KMS-11 (cell line): ENCODE data around the gene EPHA6.

Experiments used
- H2AFZ ChIP-seq: fragments of 200-600 bp; sonication (generic); 2 replicates; pipeline ENCODE4 v1.6.1; 2016; ENCODE audit warnings: antibody characterized with exemption, mixed run types, low read depth
- H3K27ac ChIP-seq: fragments of 200-600 bp; sonication (generic); 2 replicates; pipeline ENCODE4 v1.6.1; 2016; ENCODE audit warnings: mild to moderate bottlenecking, mixed run types
- H3K27me3 ChIP-seq: fragments of 200-600 bp; sonication (generic); 2 replicates; pipeline ENCODE4 v1.6.1; 2017; ENCODE audit warnings: mild to moderate bottlenecking, low read depth, mixed run types, moderate library complexity; ENCODE audit not compliant: insufficient read depth
- H3K36me3 ChIP-seq: fragments of 200-600 bp; sonication (generic); 2 replicates; pipeline ENCODE4 v1.6.1; 2017; ENCODE audit warnings: mild to moderate bottlenecking, mixed run types; ENCODE audit not compliant: insufficient read depth
- H3K4me1 ChIP-seq: fragments of 200-600 bp; sonication (generic); 2 replicates; pipeline ENCODE4 v1.6.1; 2016; ENCODE audit warnings: mild to moderate bottlenecking, low read depth, mixed run types; ENCODE audit not compliant: poor library complexity, severe bottlenecking
- H3K4me2 ChIP-seq: fragments of 200-600 bp; sonication (generic); 2 replicates; pipeline ENCODE4 v1.7.0; 2016; ENCODE audit warnings: mild to moderate bottlenecking, mixed run types
- H3K4me3 ChIP-seq: fragments of 200-600 bp; sonication (generic); IDR thresholded peaks from 2 replicates; pipeline ENCODE4 v1.6.1; 2017; ENCODE audit warnings: low read depth, low read length, mixed read lengths; ENCODE audit not compliant: insufficient read depth
- H3K79me2 ChIP-seq: fragments of 200-600 bp; sonication (generic); 2 replicates; pipeline ENCODE4 v1.6.1; 2016; ENCODE audit warnings: low read depth, mixed run types; ENCODE audit not compliant: insufficient read depth
- H3K9ac ChIP-seq: fragments of 200-600 bp; sonication (generic); 2 replicates; pipeline ENCODE4 v1.6.1; 2016; ENCODE audit warnings: mild to moderate bottlenecking, mixed run types
- H4K20me1 ChIP-seq: fragments of 200-600 bp; sonication (generic); 2 replicates; pipeline ENCODE4 v1.6.1; 2016; ENCODE audit warnings: mild to moderate bottlenecking, mixed run types; ENCODE audit not compliant: insufficient read depth
- TF ChIP-seq, protein P1 (sequence below): fragments of 200-600 bp; sonication (generic); conservative IDR thresholded peaks from 2 replicates; pipeline ENCODE4 v1.6.1; 2017; ENCODE audit warnings: low read depth, mild to moderate bottlenecking, antibody characterized with exemption, low read length, moderate library complexity, mixed read lengths

Gene EPHA6

DNA sequence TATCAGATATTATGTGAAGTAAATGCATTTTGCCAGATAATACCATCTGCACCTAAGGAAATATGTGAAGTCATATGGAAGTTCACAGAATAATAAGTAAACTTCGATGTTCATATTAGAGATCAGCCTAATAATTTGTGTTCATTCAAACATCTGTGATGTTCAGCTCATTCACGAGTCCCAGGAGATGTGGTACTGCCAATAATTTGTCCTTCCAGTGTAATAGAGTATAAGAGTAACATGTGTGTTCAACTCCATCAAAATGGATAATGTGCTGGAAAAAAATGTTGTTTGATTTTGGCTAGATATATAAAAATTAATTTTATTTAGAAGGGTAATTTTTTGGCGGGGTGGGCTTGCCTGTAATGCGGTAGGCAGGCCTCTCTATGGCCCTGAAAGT is 874.7 kb downstream of the EPHA6 start:
- H3K27me3 ChIP-seq = no peaks in the 10 kb centered on the region
- no peaks in the 10 kb centered on the region for H3K4me1 ChIP-seq
- H3K4me3 ChIP-seq = no peak overlapping the region
- TF ChIP-seq, protein P1, sequence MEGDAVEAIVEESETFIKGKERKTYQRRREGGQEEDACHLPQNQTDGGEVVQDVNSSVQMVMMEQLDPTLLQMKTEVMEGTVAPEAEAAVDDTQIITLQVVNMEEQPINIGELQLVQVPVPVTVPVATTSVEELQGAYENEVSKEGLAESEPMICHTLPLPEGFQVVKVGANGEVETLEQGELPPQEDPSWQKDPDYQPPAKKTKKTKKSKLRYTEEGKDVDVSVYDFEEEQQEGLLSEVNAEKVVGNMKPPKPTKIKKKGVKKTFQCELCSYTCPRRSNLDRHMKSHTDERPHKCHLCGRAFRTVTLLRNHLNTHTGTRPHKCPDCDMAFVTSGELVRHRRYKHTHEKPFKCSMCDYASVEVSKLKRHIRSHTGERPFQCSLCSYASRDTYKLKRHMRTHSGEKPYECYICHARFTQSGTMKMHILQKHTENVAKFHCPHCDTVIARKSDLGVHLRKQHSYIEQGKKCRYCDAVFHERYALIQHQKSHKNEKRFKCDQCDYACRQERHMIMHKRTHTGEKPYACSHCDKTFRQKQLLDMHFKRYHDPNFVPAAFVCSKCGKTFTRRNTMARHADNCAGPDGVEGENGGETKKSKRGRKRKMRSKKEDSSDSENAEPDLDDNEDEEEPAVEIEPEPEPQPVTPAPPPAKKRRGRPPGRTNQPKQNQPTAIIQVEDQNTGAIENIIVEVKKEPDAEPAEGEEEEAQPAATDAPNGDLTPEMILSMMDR = no peak
- no peak overlapping the region for H3K9ac ChIP-seq
- H4K20me1 ChIP-seq = no peaks in the 10 kb centered on the region
- no peaks in the 10 kb centered on the region for H3K79me2 ChIP-seq
- H2AFZ ChIP-seq = no peak overlapping the region
- no peak overlapping the region for H3K27ac ChIP-seq
- H3K4me2 ChIP-seq = no peak overlapping the region
- H3K36me3 ChIP-seq = no peaks in the 10 kb centered on the region

DNA sequence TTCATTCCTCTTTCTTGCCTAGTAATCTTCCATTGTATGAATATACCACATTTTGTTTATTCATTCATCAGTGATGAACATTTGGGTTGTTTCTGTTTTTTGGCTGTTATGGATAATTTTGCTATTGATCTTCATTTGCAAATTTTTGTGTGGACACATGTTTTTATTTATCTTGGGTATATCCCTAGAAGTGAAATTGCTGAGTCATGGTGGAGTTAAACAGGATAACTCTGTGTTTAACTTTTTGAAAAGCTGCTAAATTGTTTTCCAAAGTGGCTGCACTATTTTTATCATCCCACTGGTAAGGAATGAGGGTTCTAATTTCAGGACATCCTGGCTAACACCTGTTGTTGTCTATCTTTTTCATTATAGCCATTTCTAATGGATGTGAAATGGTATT is 875.6 kb downstream of the EPHA6 start:
- H3K27ac ChIP-seq = no peak overlapping the region
- H2AFZ ChIP-seq = no peak overlapping the region
- no peaks in the 10 kb centered on the region for H3K4me1 ChIP-seq
- no peak overlapping the region for H3K4me3 ChIP-seq
- no peaks in the 10 kb centered on the region for H3K79me2 ChIP-seq
- H4K20me1 ChIP-seq = no peaks in the 10 kb centered on the region
- no peak overlapping the region for H3K9ac ChIP-seq
- TF ChIP-seq, protein P1 = no peak
- no peaks in the 10 kb centered on the region for H3K36me3 ChIP-seq
- no peaks in the 10 kb centered on the region for H3K27me3 ChIP-seq
- no peak overlapping the region for H3K4me2 ChIP-seq

DNA sequence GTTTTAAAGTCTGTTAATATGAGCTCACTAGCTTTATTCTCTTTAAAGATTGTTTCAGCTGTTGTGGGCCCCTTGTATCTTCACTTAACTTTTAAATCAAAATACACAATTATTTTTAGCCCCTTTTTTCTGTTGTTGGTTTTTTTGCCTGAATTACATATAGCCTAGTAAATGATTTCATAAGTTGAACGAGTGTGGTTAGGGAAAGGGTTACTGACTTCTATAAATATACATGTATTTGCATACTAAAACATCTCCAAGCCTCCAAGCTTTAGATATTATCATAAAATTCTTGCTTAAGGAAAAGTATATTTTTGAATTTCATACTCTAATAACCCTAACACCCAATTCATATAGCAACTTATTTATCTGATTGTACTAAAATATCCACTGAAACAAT is 877.0 kb downstream of the EPHA6 start:
- no peak overlapping the region for H3K4me3 ChIP-seq
- no peaks in the 10 kb centered on the region for H4K20me1 ChIP-seq
- H3K9ac ChIP-seq = no peak overlapping the region
- TF ChIP-seq, protein P1 = no peak
- no peak overlapping the region for H3K4me2 ChIP-seq
- no peaks in the 10 kb centered on the region for H3K27me3 ChIP-seq
- no peak overlapping the region for H2AFZ ChIP-seq
- H3K27ac ChIP-seq = no peak overlapping the region
- H3K36me3 ChIP-seq = no peaks in the 10 kb centered on the region
- H3K4me1 ChIP-seq = no peaks in the 10 kb centered on the region
- no peaks in the 10 kb centered on the region for H3K79me2 ChIP-seq

DNA sequence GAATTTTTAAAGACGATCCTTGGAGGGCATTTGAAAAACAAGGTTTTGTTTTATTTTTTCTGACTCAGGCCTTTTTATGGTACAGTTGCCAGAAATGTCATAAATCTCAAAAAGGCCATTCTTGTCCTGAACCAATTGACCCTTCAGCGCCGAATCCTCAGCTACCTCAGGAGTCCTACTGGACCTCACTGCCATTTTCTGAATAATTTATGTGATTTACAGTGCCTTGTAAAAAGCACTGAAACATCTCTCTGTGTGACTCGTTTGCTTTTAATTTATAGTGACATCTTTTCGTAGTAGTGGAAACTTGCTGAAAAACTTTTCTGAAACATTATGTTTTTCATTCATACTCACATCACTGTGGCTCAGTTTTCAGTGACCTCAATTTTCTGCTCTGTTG is 878.0 kb downstream of the EPHA6 start:
- TF ChIP-seq, protein P1 = no peak
- Histone ChIP-seq H3K79me2 (no peaks in the 10 kb centered on the region), H3K9ac (no peak overlapping the region), H3K4me2 (no peak overlapping the region), H3K4me3 (no peak overlapping the region), H3K27me3 (no peaks in the 10 kb centered on the region), H3K4me1 (no peaks in the 10 kb centered on the region), H4K20me1 (no peaks in the 10 kb centered on the region), H2AFZ (no peak overlapping the region), H3K36me3 (no peaks in the 10 kb centered on the region), H3K27ac (no peak overlapping the region)

DNA sequence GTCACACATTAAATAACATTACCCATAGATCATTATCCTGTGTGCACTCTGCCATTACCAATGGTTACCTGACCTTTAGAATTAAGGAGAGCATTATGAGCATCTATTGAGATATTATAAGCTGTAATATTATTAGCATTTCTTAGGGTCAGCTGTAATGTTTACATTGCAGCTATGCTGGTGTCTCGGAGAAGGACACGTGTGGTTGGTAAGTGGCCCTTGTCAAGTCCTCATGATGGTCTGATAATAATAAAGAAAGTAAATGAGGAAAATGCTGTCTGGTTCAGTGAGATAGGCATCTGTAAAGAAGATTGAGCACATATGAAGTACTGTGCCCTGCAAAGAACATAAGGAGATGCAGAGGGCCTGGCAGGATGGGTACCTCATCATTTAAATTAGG is 878.4 kb downstream of the EPHA6 start:
- no peak overlapping the region for H3K4me2 ChIP-seq
- no peak overlapping the region for H2AFZ ChIP-seq
- H3K36me3 ChIP-seq = no peaks in the 10 kb centered on the region
- H3K27ac ChIP-seq = no peak overlapping the region
- TF ChIP-seq, protein P1 = no peak
- H3K27me3 ChIP-seq = no peaks in the 10 kb centered on the region
- no peaks in the 10 kb centered on the region for H4K20me1 ChIP-seq
- no peak overlapping the region for H3K4me3 ChIP-seq
- H3K9ac ChIP-seq = no peak overlapping the region
- no peaks in the 10 kb centered on the region for H3K79me2 ChIP-seq
- no peaks in the 10 kb centered on the region for H3K4me1 ChIP-seq
